K562 (cell line): Measurements from ENCODE around the gene KCNAB1. TPM values are rescaled to one million over a fixed set of nuclear protein-coding genes. Genes with fewer than 3 reads are reported as not detected.
A peak's percentile ranks its signal among the peaks of the same experiment; 100 is the strongest.

ENCODE experiments used
- CBX2 ChIP-seq: fragments of 200-600 bp; sonication (generic); IDR thresholded peaks from one replicate; pipeline ENCODE4 v1.6.1; 2012; ENCODE audit warnings: mild to moderate bottlenecking, low read length, inconsistent platforms; ENCODE audit not compliant: insufficient read depth, poor library complexity, severe bottlenecking
- CHD4 ChIP-seq: fragments of 200-600 bp; sonication (generic); IDR thresholded peaks from 3 replicates; pipeline ENCODE4 v1.6.1; 2012; ENCODE audit warnings: low read depth, mild to moderate bottlenecking, mixed read lengths, low read length, inconsistent platforms; ENCODE audit not compliant: insufficient read depth, insufficient replicate concordance, poor library complexity, severe bottlenecking
- DLX4 ChIP-seq: fragments of 250-450 bp; sonication (Bioruptor Pico); IDR thresholded peaks from 2 replicates; pipeline ENCODE4 v1.6.1; 2021; ENCODE audit warnings: mild to moderate bottlenecking
- ESRRB ChIP-seq: fragments of 250-450 bp; sonication (Bioruptor Pico); IDR thresholded peaks from 2 replicates; pipeline ENCODE4 v1.5.0; 2020; ENCODE audit warnings: mild to moderate bottlenecking, moderate library complexity, borderline replicate concordance
- ETV5 ChIP-seq: sonication (generic); formaldehyde crosslinking; IDR thresholded peaks from 2 replicates; pipeline ENCODE4 v1.4.0; 2020; ENCODE audit warnings: low read depth, mild to moderate bottlenecking, missing genetic modification reagents
- FOXJ2 ChIP-seq: fragments of 200-800 bp; sonication (Bioruptor generic); IDR thresholded peaks from 2 replicates; pipeline ENCODE4 v1.6.1; 2016; ENCODE audit warnings: missing genetic modification characterization, missing compliant biosample characterization
- GTF2F1 ChIP-seq: IDR thresholded peaks from 2 replicates; pipeline ENCODE4 v1.6.1; 2011; ENCODE audit warnings: low read depth, low read length, improper control_type of control experiment
- HES1 ChIP-seq: fragments of 450-650 bp; IDR thresholded peaks from 2 replicates; pipeline ENCODE4 v1.6.1; 2016; ENCODE audit warnings: low read depth, mild to moderate bottlenecking, moderate library complexity
- KLF13 ChIP-seq: fragments of 450-650 bp; IDR thresholded peaks from 2 replicates; pipeline ENCODE4 v1.6.1; 2016; ENCODE audit warnings: missing genetic modification characterization, low read depth, mild to moderate bottlenecking, missing compliant biosample characterization, moderate library complexity, borderline replicate concordance
- MCM5 ChIP-seq: fragments of 450-650 bp; IDR thresholded peaks from 2 replicates; pipeline ENCODE4 v1.6.1; 2016; ENCODE audit warnings: low read depth
- MLX ChIP-seq, 2 experiments: fragments of 450-650 bp in 1 of 2; sonication (generic) in 1 of 2; formaldehyde crosslinking; conservative IDR thresholded peaks; 2 replicates each; pipeline versions ENCODE4 v1.4.0 to v1.8.1; 2020 to 2022; ENCODE audit warnings: mild to moderate bottlenecking in 1 of 2, missing genetic modification reagents in 1 of 2
- NELFE ChIP-seq: IDR thresholded peaks from 2 replicates; pipeline ENCODE4 v1.6.1; 2011; ENCODE audit warnings: mild to moderate bottlenecking; ENCODE audit not compliant: insufficient read depth, insufficient read length
- OTX1 ChIP-seq: fragments of 450-650 bp; formaldehyde crosslinking; IDR thresholded peaks from 2 replicates; pipeline ENCODE4 v1.4.0; 2022; ENCODE audit warnings: mild to moderate bottlenecking
- POLR2B ChIP-seq: fragments of 450-650 bp; IDR thresholded peaks from 2 replicates; pipeline ENCODE4 v1.6.1; 2018; ENCODE audit warnings: low read depth; ENCODE audit not compliant: partially characterized antibody
- POLR3G ChIP-seq: IDR thresholded peaks from 2 replicates; pipeline ENCODE4 v1.6.1; 2011; ENCODE audit not compliant: insufficient read length, insufficient replicate concordance; ENCODE audit errors: extremely low read depth
- XRCC5 ChIP-seq: fragments of 200-400 bp; formaldehyde crosslinking; IDR thresholded peaks from 2 replicates; pipeline ENCODE4 v1.6.1; 2017; ENCODE audit warnings: low read depth, mild to moderate bottlenecking, low read length
- ZBTB33 ChIP-seq: sonication (generic); formaldehyde crosslinking; IDR thresholded peaks from 2 replicates; pipeline ENCODE4 v1.8.1; 2023; ENCODE audit warnings: mild to moderate bottlenecking, missing genetic modification reagents
- ZNF12 ChIP-seq: sonication (generic); formaldehyde crosslinking; IDR thresholded peaks from 2 replicates; pipeline ENCODE4 v1.4.0; 2020; ENCODE audit warnings: mild to moderate bottlenecking, missing genetic modification reagents
- ZNF175 ChIP-seq: fragments of 200-800 bp; sonication (Bioruptor generic); IDR thresholded peaks from 2 replicates; pipeline ENCODE4 v1.6.1; 2016; ENCODE audit warnings: low read depth, mild to moderate bottlenecking, missing genetic modification characterization, missing compliant biosample characterization
- ZNF224 ChIP-seq: sonication (generic); formaldehyde crosslinking; IDR thresholded peaks from 2 replicates; pipeline ENCODE4 v1.8.0; 2022; ENCODE audit warnings: mild to moderate bottlenecking, missing genetic modification reagents
- ZNF354B ChIP-seq: fragments of 250-450 bp; sonication (Bioruptor Pico); IDR thresholded peaks from 2 replicates; pipeline ENCODE4 v1.4.0; 2020
- ZNF431 ChIP-seq: sonication (generic); formaldehyde crosslinking; IDR thresholded peaks from 2 replicates; pipeline ENCODE4 v1.8.0; 2022; ENCODE audit warnings: mild to moderate bottlenecking, missing genetic modification reagents
- ZNF584 ChIP-seq: fragments of 200-800 bp; sonication (Bioruptor generic); IDR thresholded peaks from 2 replicates; pipeline ENCODE4 v1.6.1; 2016; ENCODE audit warnings: low read depth, mild to moderate bottlenecking, missing genetic modification characterization, missing compliant biosample characterization
- ZNF77 ChIP-seq: fragments of 250-450 bp; sonication (Bioruptor Pico); IDR thresholded peaks from 2 replicates; pipeline ENCODE4 v1.5.0; 2020
- ZZZ3 ChIP-seq: fragments of 450-650 bp; IDR thresholded peaks from 2 replicates; pipeline ENCODE4 v1.6.1; 2016; ENCODE audit warnings: antibody characterized with exemption, mild to moderate bottlenecking, moderate library complexity
- polyA plus RNA-seq, 8 experiments: library from polyadenylated mRNA; depleted of rRNA in 4 of 8; stranded (reverse) in 5 of 8; unstranded in 3 of 8; fragments of >200 nt; fragmentation: Nextera tagmentation in 2 of 8; fragmentation: Illumina TruSeq in 1 of 8; extraction: Ambion mirVana in 2 of 8; extraction: Trizol in 1 of 8; gene quantifications; 2 replicates each; pipeline versions ENCODE4 v1.2.1 to v1.2.3, GENCODE V29; 2011 to 2014; ENCODE audit warnings: inconsistent platforms in 1 of 8, missing spikeins in 1 of 8
- total RNA-seq, 7 experiments: library from RNA; depleted of rRNA in 6 of 7; stranded (reverse); fragments of >200 nt in 6 of 7; fragmentation: Illumina TruSeq in 2 of 7; extraction: Trizol in 2 of 7; gene quantifications; 2 replicates each; pipeline versions ENCODE4 v1.2.1 to v1.2.3, GENCODE V29; 2011 to 2021; ENCODE audit warnings: low replicate concordance in 1 of 7

Gene KCNAB1
- total and polyA plus RNA-seq, 9 of the 15 experiments (the other 6 are each of a cell fraction or from before 2014, with no cell fraction given): 0.14 to 1.2 (median 0.51) TPM

- TF ChIP-seq XRCC5 (no peak), ZNF77 (CRISPR knock-in tag) (no peak), ZBTB33 (CRISPR knock-in tag) (no peak), DLX4 (no peak), MLX (CRISPR knock-in tag; conservative IDR thresholded peaks at IDR 0.05) (no peak), ZNF584 (CRISPR knock-in tag) (peak; percentile 51; the same call in 1 of the 2 replicates), ETV5 (CRISPR knock-in tag) (no peak), POLR3G (no peak), NELFE (no peak), OTX1 (CRISPR knock-in tag) (no peak), ZNF12 (no peak), ZNF431 (CRISPR knock-in tag) (no peak), POLR2B (no peak), GTF2F1 (no peak), ZZZ3 (no peak), ZNF224 (CRISPR knock-in tag) (no peak), CBX2 (no peak), ZNF354B (CRISPR knock-in tag) (no peak), FOXJ2 (tag) (no peak), ESRRB (CRISPR knock-in tag) (no peak), HES1 (peak; percentile 80), MCM5 (no peak), KLF13 (no peak), CHD4 (no peak), ZNF175 (CRISPR knock-in tag) (no peak)
These were observed 339.8 kb downstream of the KCNAB1 start (continued) for GRCh38 chr3:156460206-156460611.
